ENCODE measurements around the gene MATK.

DNA sequence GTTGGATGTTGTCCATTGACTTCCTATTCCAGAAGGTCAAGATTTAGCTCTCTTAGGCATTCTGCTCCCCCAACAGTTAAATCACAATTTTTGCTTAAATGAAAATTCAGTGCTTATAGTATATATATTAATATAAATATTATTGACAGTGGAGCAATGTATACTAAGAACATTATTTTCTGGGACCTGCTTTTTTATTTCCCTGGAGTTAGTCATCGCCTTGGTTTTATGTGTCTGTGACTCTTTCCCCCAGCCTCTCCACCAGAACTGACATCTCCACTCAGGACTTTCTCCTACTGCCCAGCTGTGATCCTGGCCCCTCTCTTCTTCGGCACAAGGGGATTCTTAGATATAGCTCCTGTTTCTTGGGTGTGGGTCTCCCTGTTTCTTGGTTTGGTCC lies 10.2 kb upstream of the MATK start:
- TF ChIP-seq, protein P1, sequence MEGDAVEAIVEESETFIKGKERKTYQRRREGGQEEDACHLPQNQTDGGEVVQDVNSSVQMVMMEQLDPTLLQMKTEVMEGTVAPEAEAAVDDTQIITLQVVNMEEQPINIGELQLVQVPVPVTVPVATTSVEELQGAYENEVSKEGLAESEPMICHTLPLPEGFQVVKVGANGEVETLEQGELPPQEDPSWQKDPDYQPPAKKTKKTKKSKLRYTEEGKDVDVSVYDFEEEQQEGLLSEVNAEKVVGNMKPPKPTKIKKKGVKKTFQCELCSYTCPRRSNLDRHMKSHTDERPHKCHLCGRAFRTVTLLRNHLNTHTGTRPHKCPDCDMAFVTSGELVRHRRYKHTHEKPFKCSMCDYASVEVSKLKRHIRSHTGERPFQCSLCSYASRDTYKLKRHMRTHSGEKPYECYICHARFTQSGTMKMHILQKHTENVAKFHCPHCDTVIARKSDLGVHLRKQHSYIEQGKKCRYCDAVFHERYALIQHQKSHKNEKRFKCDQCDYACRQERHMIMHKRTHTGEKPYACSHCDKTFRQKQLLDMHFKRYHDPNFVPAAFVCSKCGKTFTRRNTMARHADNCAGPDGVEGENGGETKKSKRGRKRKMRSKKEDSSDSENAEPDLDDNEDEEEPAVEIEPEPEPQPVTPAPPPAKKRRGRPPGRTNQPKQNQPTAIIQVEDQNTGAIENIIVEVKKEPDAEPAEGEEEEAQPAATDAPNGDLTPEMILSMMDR (IDR thresholded peaks at IDR 0.05): no peak
- TF ChIP-seq POLR2AphosphoS5 (IDR thresholded peaks at IDR 0.05): no peak
- TF ChIP-seq POLR2A (IDR thresholded peaks at IDR 0.05): no peak
